SK-N-SH (cell line): Measurements from ENCODE around the gene ABHD12. TPM values are rescaled to one million over a fixed set of nuclear protein-coding genes. Genes with fewer than 3 reads are reported as not detected.
"Not testable (repeated sequence)": the region's sequence is repeated elsewhere in the genome, so short reads cannot be mapped to it uniquely, and the experiment has no call there.

ENCODE experiments used
- CTCF ChIA-PET: fragments of 300-600, 350-600 bp; formaldehyde crosslinking; extraction: SDS; loops from one replicate; lab custom pipeline; 2021; lab: Yijun Ruan, JAX
- POLR2A ChIA-PET: fragments of 350-600 bp; sonication (Branson Sonifier 250); formaldehyde crosslinking; extraction: SDS; loops from one replicate; lab custom pipeline; 2020; ENCODE audit warnings: antibody characterized with exemption, inconsistent platforms; lab: Yijun Ruan, JAX
- DNase-seq: peaks from one replicate; pipeline ENCODE4 v3.0.0; 2012
- H2AFZ ChIP-seq: fragments of 200-600 bp; sonication (generic); 2 replicates; pipeline ENCODE4 v1.8.1; 2016; ENCODE audit warnings: antibody characterized with exemption, mild to moderate bottlenecking, low read depth
- H3F3A ChIP-seq: fragments of 200-600 bp; sonication (generic); replicated peaks from 2 replicates; pipeline ENCODE3; 2016; ENCODE audit warnings: antibody characterized with exemption, mild to moderate bottlenecking; ENCODE audit not compliant: insufficient read depth
- H3K27ac ChIP-seq, 2 experiments: fragments of 200-500 bp in 1 of 2; fragments of 200-600 bp in 1 of 2; sonication (Bioruptor generic) in 1 of 2; sonication (generic), shearing (Covaris generic) in 1 of 2; 2 replicates each; pipeline versions ENCODE4 v1.5.1 to v1.6.1; 2014 to 2016; ENCODE audit warnings: low read depth in 2 of 2, inconsistent platforms in 1 of 2, low read length in 1 of 2, mild to moderate bottlenecking in 1 of 2, mixed read lengths in 1 of 2
- H3K27me3 ChIP-seq: fragments of 200-600 bp; sonication (generic), shearing (Covaris generic); 2 replicates; pipeline ENCODE4 v1.6.1; 2016; ENCODE audit warnings: mixed run types; ENCODE audit not compliant: insufficient read depth
- H3K36me3 ChIP-seq, 2 experiments: fragments of 200-500 bp in 1 of 2; fragments of 200-600 bp in 1 of 2; sonication (Bioruptor generic) in 1 of 2; sonication (generic) in 1 of 2; replicated peaks in 1 of 2; 2 replicates each; pipeline versions ENCODE3 to v1.5.1; 2014 to 2016; ENCODE audit warnings: low read length in 1 of 2, mild to moderate bottlenecking in 1 of 2; ENCODE audit not compliant: insufficient read depth in 2 of 2, control insufficient read depth in 1 of 2
- H3K4me1 ChIP-seq, 2 experiments: fragments of 200-500 bp in 1 of 2; fragments of 200-600 bp in 1 of 2; sonication (Bioruptor generic) in 1 of 2; sonication (generic), shearing (Covaris generic) in 1 of 2; 2 replicates each; pipeline versions ENCODE4 v1.5.1 to v1.6.1; 2014 to 2016; ENCODE audit warnings: low read depth in 1 of 2, low read length in 1 of 2, mixed run types in 1 of 2; ENCODE audit not compliant: insufficient read depth in 2 of 2, control insufficient read depth in 1 of 2
- H3K4me2 ChIP-seq: fragments of 200-600 bp; sonication (generic), shearing (Covaris generic); 2 replicates; pipeline ENCODE4 v1.6.1; 2017; ENCODE audit warnings: mixed run types
- H3K4me3 ChIP-seq, 2 experiments: fragments of 200-500 bp in 1 of 2; fragments of 200-600 bp in 1 of 2; sonication (Bioruptor generic) in 1 of 2; sonication (generic), shearing (Covaris generic) in 1 of 2; 2 replicates each; pipeline versions ENCODE4 v1.5.1 to v1.8.1; 2014 to 2016; ENCODE audit warnings: low read depth in 2 of 2, inconsistent platforms in 1 of 2, low read length in 1 of 2, mild to moderate bottlenecking in 1 of 2, mixed read lengths in 1 of 2, moderate library complexity in 1 of 2
- H3K79me2 ChIP-seq: fragments of 200-600 bp; sonication (generic); 2 replicates; pipeline ENCODE4 v1.8.1; 2017; ENCODE audit warnings: mild to moderate bottlenecking; ENCODE audit not compliant: insufficient read depth
- H3K9ac ChIP-seq: fragments of 200-600 bp; sonication (generic); 2 replicates; pipeline ENCODE4 v1.6.1; 2017; ENCODE audit warnings: mixed run types
- H3K9me2 ChIP-seq: fragments of 200-600 bp; sonication (generic); 2 replicates; pipeline ENCODE4 v1.6.1; 2017; ENCODE audit warnings: mixed run types
- H3K9me3 ChIP-seq: fragments of 200-600 bp; sonication (generic); 2 replicates; pipeline ENCODE4 v1.6.1; 2017; ENCODE audit warnings: mixed run types, mild to moderate bottlenecking, moderate library complexity
- H4K20me1 ChIP-seq: fragments of 200-600 bp; sonication (generic); 2 replicates; pipeline ENCODE4 v1.6.1; 2017; ENCODE audit warnings: mild to moderate bottlenecking, mixed run types; ENCODE audit not compliant: insufficient read depth
- CHD2 ChIP-seq: fragments of 150-350 bp; IDR thresholded peaks from 2 replicates; pipeline ENCODE4 v1.6.1; 2018; ENCODE audit warnings: low read length; ENCODE audit not compliant: partially characterized antibody
- EP300 ChIP-seq, 2 experiments: IDR thresholded peaks; 2 replicates each; pipeline versions ENCODE4 v1.4.0 to v1.6.1; 2012; ENCODE audit warnings: borderline replicate concordance in 1 of 2, low read depth in 1 of 2, low read length in 1 of 2
- FOXM1 ChIP-seq: IDR thresholded peaks from 2 replicates; pipeline ENCODE4 v1.4.0; 2012; ENCODE audit warnings: low read depth, mild to moderate bottlenecking
- GATA2 ChIP-seq: sonication (generic); formaldehyde crosslinking; IDR thresholded peaks from 2 replicates; pipeline ENCODE4 v1.5.0; 2020; ENCODE audit warnings: mild to moderate bottlenecking, missing genetic modification reagents
- JUND ChIP-seq: IDR thresholded peaks from 2 replicates; pipeline ENCODE4 v1.4.0; 2012
- NFIC ChIP-seq: IDR thresholded peaks from 2 replicates; pipeline ENCODE4 v1.4.0; 2012; ENCODE audit warnings: borderline replicate concordance
- SIN3A ChIP-seq: IDR thresholded peaks from 2 replicates; pipeline ENCODE4 v1.6.1; 2012; ENCODE audit warnings: low read depth, mild to moderate bottlenecking, low read length, moderate library complexity, borderline replicate concordance
- TCF12 ChIP-seq: IDR thresholded peaks from 2 replicates; pipeline ENCODE4 v1.4.0; 2012
- YY1 ChIP-seq: IDR thresholded peaks from 2 replicates; pipeline ENCODE4 v1.4.0; 2012; ENCODE audit warnings: low read depth, mild to moderate bottlenecking
- WGBS: methylation state at CpG from one replicate; pipeline ENCODE4 v1.1.6; 2017; ENCODE audit warnings: low lambda C conversion rate; 5-methylcytosine and 5-hydroxymethylcytosine counted together
- polyA plus RNA-seq, 3 experiments: library from polyadenylated mRNA; depleted of rRNA; stranded (reverse); fragments of >200 nt; gene quantifications; 2 replicates each; pipeline ENCODE4 v1.2.3, GENCODE V29; 2012
- TF ChIP-seq, protein P1 (sequence below): IDR thresholded peaks from 2 replicates; pipeline ENCODE4 v1.4.0; 2012; ENCODE audit warnings: low read depth, borderline replicate concordance
- TF ChIP-seq, protein P2 (sequence below): IDR thresholded peaks from 2 replicates; pipeline ENCODE4 v1.4.0; 2012; ENCODE audit warnings: low read depth
- TF ChIP-seq, protein P3 (sequence below): IDR thresholded peaks from 2 replicates; pipeline ENCODE4; 2012

The ABHD12 gene
- polyA plus RNA-seq, 1 of the 3 experiments (the other 2 are of a cell fraction), result 33.5 TPM

DNA sequence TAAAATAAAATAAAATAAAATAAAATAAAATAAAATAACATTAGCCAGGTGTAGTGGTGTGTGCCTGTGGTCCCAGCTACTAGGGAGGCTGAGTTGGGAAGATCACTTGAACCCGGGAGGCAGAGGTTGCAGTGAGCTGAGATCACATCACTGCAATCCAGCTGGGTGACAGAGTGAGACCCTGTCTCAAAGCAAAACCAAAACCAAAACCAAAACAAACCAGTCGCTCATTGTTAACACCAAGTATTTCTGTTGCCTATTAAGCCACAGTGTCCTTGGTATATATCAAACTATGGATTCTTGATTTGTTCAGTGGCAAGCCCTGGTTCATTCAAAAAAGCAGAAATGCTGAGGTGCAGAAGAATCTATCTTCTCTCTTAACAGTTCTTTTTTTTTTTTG is 77.0 kb downstream of the ABHD12 start (continued):
- TF ChIP-seq, protein P1, sequence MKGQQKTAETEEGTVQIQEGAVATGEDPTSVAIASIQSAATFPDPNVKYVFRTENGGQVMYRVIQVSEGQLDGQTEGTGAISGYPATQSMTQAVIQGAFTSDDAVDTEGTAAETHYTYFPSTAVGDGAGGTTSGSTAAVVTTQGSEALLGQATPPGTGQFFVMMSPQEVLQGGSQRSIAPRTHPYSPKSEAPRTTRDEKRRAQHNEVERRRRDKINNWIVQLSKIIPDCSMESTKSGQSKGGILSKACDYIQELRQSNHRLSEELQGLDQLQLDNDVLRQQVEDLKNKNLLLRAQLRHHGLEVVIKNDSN, result no peak

DNA sequence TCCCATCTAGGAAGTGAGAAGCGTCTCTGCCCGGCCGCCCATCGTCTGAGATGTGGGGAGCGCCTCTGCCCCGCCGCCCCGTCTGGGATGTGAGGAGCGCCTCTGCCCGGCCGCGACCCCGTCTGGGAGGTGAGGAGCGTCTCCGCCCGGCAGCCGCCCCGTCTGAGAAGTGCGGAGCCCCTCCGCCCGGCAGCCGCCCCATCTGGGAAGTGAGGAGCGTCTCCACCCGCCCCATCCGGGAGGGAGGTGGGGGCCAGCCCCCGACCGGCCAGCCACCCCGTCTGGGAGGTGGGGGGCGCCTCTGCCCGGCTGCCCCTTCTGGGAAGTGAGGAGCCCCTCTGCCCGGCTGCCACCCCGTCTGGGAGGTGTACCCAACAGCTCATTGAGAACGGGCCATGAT is 77.9 kb downstream of the ABHD12 start:
- H2AFZ ChIP-seq, DNase-seq, H3K79me2 ChIP-seq, H3K4me2 ChIP-seq, H3K27me3 ChIP-seq, H3K9ac ChIP-seq, H3K27ac ChIP-seq, H3K9me2 ChIP-seq, H4K20me1 ChIP-seq, CTCF ChIA-PET, H3K4me3 ChIP-seq, H3K9me3 ChIP-seq, POLR2A ChIA-PET, H3K36me3 ChIP-seq: not testable (repeated sequence)
- Histone ChIP-seq H3K4me1 (peaks cover 27 to 39% of the 10 kb centered on the region in 2 experiments; a peak in 3 of 4 replicates), H3F3A (peaks cover 20% of the 10 kb centered on the region)
- WGBS, result 96% methylated on average over 9 of the region's 33 CpGs

DNA sequence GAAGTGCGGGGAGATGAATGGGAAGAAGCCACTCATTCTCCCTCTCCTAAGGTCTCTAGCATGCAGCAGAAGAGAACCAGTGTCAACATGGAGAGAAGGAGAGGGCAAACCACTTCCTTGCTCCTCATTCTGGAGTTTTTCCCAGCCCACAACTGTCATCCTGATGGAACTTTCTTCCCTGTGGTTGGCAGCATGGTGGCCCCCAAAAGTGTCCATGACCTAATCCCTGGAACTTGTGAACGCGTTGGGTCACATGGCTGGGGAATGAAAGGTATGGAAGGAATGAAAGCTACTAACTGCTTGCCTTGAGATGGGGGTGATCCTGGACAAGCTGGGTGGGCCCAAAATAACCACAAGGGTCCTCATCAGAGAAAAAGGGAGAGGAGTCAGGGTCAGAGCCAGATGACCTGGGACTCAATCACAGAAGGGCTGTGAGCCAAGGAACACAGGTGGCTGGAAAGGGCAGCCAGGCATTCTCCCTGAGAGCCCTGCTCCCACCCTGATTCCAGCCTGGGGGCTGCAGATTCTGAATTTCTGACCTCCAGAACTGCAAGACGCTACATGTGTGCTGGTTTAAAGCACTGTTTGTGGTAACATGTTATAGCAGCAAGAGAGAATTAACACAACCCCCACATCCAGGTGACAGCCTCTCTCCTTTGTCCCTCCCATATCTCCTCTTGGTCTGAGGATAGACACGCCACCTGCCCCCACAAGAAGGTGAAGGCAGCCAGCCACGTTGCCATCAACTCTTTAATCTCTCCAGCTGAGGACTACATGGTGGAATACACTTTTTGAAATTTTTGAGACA is 79.5 kb downstream of the ABHD12 start:
- peaks cover 27 to 39% of the 10 kb centered on the region in 2 experiments; a peak in 3 of 4 replicates for H3K4me1 ChIP-seq
- WGBS, result 56% methylated on average over 6 of the region's 6 CpGs
- DNase-seq, result no peak
- TF ChIP-seq YY1 (no peak), NFIC (peak; percentile 31; the same call in 1 of the 2 replicates), FOXM1 (no peak), TCF12 (peak; percentile 65), EP300 (IDR thresholded peaks at IDR 0.05; ENCODE audit: borderline replicate concordance in 1 of 2, low read depth in 1 of 2, low read length in 1 of 2) (peak in 1 of 2 experiments; percentile 52; a peak in 1 of 4 replicates), SIN3A (no peak), CHD2 (no peak), JUND (0 out of 2 replicates have a peak, but pooled peaks have one; percentile 10), GATA2 (CRISPR knock-in tag) (no peak)
- TF ChIP-seq, protein P2, sequence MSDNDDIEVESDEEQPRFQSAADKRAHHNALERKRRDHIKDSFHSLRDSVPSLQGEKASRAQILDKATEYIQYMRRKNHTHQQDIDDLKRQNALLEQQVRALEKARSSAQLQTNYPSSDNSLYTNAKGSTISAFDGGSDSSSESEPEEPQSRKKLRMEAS, result peak; percentile 80
- TF ChIP-seq, protein P1, result peak; percentile 72
- TF ChIP-seq, protein P3, sequence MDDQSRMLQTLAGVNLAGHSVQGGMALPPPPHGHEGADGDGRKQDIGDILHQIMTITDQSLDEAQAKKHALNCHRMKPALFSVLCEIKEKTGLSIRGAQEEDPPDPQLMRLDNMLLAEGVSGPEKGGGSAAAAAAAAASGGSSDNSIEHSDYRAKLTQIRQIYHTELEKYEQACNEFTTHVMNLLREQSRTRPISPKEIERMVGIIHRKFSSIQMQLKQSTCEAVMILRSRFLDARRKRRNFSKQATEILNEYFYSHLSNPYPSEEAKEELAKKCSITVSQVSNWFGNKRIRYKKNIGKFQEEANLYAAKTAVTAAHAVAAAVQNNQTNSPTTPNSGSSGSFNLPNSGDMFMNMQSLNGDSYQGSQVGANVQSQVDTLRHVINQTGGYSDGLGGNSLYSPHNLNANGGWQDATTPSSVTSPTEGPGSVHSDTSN, result peak; percentile 47; the same call in 1 of the 2 replicates
- H3K36me3 ChIP-seq, result peaks cover 0 to 6% of the 10 kb centered on the region in 2 experiments
- peak overlapping the region; percentile 19; the same call in 1 of the 2 replicates for H2AFZ ChIP-seq
- H3F3A ChIP-seq, result peaks cover 20% of the 10 kb centered on the region
- H3K9ac ChIP-seq, result peak overlapping the region; percentile 75
- no peaks in the 10 kb centered on the region for H4K20me1 ChIP-seq
- H3K9me3 ChIP-seq, result no peaks in the 10 kb centered on the region
- H3K4me2 ChIP-seq, result peak overlapping the region; percentile 77
- CTCF ChIA-PET, result interaction anchor here (1.0 to 1.4 kb wide), 5 partner anchors 11 to 88 kb away, joined by 3 to 8 read pairs (median 5); no protein-coding TSS in a partner anchor
- POLR2A ChIA-PET, result interaction anchor here (1.4 kb wide), 1 partner anchor 96 kb away, joined by 3 read pairs; the partner anchor contains the start of gene GINS1
- H3K4me3 ChIP-seq, result peak overlapping the region in 1 of 2 experiments; percentile 45; a peak in 2 of 4 replicates
- H3K9me2 ChIP-seq, result no peaks in the 10 kb centered on the region
- no peaks in the 10 kb centered on the region for H3K27me3 ChIP-seq
- peak overlapping the region; percentile 90 to 91 for H3K27ac ChIP-seq
- no peaks in the 10 kb centered on the region; the same call in 1 of the 2 replicates for H3K79me2 ChIP-seq
